COLO668 (cell line): Measurements from ENCODE around the gene THOP1.

Source experiments
- DNase-seq: peaks from one replicate; lab custom pipeline; 2025; ENCODE audit not compliant: unreplicated experiment; lab: John Stamatoyannopoulos, UW

THOP1 gene

DNA sequence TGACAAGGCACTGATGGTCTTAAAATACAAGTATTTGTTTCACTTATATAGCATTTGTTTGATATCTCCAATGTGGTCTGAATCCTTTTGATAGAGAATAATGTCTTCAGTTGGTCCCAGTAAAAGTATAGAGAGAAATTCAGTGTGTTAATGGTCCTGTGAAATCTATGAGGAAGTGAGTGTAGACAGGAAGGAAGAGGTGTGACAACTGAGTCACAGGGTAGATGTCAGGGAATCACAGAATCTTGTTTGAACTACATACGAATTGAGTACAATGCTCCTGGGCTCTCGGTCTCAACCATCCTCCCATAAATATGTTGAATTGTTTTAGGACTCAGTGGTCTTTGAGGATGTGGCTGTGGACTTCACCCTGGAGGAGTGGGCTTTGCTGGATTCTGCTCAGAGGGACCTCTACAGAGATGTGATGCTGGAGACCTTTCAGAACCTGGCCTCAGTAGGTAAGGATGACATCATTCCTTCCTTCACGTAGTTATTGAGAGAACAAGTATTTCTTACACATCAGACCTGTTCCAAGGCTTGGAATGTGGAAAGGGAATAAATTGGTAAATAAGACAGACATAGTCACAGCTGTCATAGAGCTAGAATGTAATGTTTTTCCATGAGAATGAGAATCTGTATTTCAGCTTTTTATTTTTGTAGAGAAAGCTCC is 65.1 kb downstream of the THOP1 start:
- no peak for DNase-seq

DNA sequence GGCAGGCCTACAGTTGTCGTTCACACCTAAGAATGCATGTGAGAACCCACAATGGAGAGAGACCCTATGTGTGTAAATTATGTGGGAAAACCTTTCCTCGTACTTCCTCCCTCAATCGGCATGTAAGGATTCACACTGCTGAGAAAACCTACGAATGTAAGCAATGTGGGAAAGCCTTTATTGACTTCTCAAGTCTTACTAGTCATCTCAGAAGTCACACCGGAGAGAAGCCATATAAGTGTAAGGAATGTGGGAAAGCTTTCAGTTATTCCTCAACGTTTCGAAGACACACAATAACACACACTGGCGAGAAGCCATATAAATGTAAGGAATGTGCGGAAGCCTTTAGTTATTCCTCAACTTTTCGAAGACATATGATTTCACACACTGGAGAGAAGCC is 67.3 kb downstream of the THOP1 start:
- no peak for DNase-seq

DNA sequence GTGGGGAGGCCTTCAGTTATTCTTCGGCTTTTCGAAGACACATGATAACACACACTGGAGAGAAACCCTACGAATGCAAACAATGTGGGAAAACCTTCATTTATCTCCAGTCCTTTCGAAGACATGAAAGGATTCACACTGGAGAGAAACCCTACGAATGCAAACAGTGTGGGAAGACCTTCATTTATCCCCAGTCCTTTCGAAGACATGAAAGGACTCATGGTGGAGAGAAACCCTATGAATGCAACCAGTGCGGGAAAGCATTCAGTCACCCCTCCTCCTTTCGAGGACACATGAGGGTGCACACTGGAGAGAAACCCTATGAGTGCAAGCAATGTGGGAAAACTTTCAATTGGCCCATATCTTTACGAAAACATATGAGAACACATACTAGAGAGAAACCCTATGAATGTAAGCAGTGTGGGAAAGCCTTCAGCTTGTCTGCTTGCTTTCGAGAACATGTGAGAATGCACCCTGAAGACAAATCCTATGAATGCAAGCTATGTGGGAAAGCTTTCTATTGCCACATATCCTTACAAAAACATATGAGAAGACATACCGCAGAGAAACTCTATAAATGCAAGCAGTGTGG is 67.8 kb downstream of the THOP1 start:
- DNase-seq, result no peak

DNA sequence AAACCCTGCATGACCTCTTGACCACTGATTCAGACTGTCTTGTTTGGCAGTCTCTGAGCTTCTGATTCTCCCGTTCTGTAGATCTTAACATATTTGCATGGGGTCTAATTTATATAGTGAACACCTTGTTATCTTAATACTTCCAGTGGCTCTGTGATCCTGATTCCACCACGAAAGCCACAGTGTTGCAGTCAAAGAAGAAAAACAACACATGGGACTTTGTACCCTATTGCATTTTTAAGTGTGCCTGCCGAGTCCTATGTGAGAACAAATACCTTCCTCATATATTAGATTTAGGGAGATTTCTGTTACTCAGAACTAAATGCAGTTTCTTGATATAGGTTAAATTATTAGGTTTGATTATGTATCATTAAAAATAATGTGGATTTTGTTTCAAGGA is 69.5 kb downstream of the THOP1 start:
- DNase-seq, result no peak

DNA sequence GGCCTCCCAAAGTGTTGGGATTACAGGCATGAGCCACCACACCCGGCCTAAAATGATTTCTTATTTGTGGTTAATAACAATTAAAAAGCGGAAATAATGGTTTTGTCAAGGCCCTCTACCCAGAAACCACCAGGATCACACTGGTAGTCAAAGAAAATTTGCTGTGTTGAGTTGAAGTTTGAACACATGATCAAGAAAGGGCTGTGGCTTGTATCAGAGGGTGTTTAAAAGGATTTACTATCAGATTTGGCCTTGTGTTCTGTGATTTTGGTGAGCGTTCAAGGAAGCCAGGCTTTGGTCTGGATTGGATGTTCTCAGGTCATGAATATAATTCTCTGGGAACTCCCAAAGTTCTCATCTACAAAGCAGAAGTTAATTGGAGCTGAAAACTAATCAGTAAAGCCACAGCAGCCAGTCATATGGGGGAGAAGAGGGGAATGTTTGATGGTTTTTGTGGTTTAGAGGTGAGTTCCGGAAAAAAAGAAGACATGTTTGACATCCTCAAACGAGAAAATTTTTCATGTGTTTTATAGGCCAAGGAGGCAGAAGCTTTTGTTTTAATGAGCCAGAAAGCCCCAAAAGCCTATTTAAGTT is 71.3 kb downstream of the THOP1 start:
- DNase-seq, result no peak

DNA sequence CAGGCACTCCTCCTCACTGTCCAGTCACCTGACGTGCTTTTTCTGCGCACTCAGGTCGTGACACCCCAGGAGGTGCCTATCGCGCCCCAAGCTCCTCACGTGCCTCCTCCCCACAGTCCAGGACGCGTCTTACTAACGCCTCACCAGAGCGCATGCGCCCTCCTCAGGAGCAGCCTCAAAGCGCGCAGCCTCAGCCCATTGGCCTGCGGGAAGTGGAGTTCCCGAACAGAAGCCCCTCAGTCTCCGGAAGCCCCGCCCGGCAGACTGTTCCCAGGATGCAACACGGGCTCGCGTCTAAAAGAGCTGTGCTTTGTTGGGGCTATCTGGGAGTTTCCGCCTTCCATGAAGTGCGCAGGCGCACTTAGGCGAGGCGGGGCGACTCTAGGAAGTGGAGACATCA is 73.6 kb downstream of the THOP1 start:
- no peak for DNase-seq

DNA sequence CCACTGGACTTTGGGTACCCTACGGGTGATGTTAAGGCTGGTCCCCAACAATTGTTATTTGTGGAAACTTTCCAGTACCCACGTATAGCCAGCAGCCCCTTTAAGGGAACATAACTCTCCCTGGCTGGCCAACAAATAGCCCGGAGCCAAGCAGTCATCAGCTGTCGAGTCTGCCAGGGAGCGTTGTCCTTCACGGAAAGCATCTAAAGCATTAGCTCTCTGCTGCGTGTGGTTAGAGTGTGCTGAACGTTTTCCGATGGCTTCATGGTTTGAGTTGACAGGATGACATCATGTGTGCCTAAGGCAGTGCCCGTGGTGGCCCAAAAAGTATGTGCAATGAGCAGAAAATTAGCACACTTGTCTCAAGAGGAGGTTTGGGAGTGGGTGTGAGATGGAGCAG is 78.5 kb downstream of the THOP1 start:
- no peak for DNase-seq
